ENCODE measurements around the gene AHDC1.

Gene AHDC1

DNA sequence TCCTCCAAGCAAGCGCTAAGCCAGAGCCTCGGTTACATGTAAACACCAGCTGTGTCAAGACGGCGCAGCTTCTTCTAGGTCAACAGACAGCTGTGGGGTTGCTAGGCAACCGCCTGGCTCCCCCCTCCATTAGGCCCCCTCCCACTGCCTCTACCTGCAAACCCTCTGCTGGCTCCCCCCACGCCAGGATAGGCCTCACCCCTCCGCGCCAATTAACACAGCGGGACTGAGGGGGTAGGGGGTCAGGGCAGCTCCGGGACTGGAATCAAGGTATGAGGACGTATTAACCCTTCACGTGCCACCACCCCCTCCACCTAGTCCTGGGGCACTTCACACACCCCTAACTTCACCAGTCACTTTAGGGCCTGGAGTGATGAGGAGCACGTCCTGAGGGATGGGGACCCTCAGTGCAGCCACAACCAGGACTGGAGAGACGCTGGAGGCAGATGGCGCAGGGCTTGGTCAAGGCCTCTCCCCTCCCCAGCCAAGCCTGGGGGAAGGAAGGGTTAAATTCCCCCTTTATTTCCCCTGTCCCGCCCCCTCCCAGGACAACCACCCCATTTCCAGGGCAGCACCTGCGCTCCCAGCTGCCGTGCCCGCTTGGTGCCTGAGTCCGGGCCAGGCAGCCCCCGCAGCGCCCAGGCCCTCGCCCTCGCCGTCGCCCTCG lies 76.6 kb downstream of the AHDC1 start:
- peak; percentile 95 to 98 for DNase-seq

DNA sequence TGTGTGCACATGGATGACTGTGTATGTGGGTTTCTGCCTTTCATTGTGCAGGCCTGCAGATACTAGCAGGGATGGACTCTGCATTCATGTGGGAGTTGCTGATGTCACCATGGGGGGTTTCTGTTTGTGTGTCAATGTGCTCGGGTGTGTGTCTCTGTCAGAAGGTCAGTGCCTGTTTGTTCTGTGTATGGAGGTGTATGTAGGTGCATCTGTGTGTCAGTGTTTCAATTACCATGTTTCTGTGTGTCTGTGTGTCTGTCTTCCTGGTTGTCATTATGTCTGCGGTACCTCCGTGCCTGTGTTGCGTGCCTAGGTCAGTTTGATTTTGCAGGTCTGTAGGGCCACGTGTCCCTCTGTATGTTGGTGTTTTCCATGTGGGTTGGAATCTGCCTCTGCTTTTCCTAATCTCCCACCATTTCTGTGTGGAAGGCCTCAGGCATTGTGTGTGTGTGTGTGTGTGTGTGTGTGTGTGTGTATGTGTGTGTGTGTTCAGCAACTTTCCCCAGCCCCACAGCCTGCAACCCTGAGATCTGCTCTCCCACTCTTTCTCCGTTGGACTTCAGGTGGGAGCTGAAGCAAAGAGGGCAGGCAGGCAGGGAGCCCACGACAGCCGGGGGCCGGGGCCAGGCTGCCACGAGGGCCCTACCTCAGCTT lies 77.2 kb downstream of the AHDC1 start:
- peak in 1 of 2 experiments; percentile 42 for DNase-seq

DNA sequence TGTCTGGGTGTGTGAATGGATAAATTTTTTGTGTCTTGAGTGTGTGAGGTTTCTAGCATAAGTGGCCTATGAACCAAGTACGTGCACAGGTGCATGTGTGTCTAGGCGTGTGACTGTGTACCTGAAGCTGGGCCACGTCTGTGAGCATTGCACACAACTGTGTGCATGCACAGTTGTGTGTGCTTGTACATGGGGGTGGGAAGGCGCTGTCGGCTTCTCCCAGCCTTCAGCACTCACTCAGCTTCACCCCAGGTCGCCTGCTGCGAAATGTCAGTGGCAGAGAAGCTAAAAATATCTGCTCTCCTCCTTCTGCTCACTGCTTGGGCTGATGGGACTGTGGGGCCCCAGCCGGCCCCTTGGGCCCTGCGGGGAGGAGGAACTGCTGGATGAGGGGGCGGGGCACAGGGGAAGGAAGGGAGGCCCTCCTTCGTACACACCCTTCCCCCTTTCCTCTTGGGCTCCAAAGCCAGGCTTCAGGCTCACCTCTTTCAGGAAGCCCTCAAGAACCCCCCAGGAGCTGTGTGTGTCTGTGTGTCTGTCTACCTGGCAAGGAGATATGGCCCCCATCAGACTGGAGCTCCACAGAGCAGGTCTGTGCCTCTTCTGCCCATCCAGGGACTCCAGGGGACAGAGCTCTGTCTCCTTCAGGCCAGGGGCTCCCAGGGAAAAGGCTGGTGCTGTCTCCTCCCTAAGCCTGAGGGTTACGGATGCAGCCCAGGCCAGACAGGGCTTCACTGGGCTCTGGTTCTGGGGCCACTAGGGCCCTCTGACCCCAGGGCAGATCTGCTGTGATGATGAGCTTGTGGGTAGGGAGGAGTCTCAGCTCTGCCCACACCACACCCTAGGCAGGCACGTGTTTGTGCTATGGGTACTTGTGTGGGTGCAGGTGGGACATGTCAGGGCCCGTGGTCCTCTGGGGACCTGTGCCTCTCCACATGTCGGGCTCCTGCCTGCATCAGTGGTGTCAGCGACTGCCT lies 78.4 kb downstream of the AHDC1 start:
- DNase-seq, result peak; percentile 41 to 51

DNA sequence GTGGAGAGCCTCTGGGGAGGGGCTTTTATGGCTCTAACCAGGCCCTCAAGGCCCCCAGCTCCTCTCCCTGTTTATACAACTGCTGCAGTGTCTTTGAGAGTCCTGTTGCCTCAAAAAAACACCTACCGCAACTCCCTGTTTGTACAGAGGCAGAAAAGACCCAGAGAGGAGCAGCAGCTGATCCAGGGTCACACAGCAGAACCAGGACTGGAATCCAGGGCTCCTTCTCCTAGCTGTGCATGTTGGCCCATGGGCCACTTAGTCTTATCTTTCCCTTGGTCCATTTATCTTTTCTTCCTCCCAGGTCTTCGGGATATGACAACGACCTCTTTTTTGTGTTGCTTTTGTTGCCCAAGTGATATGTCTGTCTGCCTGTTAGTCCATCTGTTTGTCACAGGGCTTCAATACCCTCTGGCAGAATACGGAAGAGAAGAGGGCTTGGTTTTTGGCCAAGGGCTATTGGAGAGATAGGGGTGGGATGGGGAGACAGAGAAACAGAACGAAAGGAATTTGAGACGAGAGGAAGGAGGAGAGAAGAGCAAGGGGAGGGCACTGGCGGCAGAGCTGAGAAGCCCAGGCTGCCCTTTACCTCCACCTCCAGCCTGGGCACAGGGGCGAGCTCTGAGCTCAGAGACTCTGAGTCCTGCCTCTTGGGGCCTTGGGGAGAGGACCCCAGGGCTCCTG lies 80.5 kb downstream of the AHDC1 start:
- DNase-seq, result no peak

DNA sequence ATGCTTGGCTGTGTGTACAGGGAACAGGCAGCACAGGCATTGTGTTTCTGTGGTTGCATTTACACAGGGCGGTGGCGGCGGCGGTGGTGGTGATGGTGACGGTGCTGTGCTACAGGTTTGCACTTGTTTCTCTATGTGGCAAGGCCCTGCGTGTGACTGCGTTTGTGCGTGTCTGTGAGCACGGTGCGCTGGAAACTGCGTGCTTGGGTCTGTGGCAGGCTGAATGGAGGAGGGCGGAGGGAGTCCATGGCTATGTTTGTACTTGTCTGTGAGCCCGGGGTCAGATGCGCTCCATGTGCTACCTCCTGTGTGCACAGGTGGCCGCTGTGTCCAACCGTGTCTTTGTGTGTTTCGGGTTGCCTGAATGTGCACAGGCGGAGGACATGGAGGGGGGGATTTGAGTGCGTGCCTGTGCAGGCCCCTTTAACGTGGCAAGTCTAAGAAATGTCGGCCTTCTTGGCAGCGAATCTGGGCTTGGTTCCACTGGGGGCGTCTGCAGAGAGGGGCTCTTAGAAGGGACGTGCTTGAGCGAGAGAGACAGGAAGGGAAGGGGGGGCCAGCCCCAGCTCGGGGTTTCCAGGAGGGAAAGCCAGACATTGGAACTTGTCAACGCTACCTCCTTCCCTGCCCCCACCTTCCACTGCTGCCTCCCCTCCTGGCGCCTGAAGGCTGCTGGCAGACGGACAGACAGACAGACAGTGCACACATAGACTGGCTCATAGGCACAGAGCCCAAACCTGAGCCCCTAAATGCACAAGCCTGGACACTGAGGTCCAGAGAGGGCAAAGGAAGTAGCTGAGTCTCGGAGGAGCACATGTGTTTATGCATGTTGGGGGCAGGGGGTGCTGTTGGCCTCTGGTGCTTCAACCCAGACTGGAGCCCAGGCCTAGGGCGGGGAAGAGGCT lies 81.3 kb downstream of the AHDC1 start:
- DNase-seq, result peak; percentile 78 to 87

DNA sequence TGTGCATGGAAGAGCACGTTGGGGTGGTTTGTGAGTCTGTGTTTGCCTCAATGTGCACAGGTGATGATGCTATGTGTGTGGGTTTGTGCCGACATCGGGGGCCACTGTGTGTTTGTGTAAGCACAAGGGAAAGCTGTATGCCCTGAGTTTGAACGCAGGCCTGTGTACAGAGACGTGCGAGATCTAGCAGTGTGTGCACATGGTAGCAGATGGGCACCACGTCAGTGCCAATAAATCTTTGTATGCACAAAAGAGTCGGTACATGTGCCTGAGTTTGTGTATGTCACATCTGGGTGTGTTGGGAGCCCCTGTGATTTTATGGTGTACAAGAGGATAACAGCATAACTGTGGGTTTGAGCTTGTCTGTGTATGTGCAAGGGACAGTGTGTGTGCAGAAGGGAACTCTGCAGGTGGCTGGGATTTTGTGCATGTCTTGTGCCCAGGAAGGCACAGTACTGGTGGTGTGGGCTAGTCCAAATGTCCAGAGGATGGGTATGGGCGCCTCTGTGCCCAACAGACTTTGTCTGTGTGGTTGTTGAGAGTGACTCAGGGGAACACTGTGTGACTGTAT lies 82.0 kb downstream of the AHDC1 start:
- DNase-seq, result peak in 1 of 2 experiments; percentile 54

DNA sequence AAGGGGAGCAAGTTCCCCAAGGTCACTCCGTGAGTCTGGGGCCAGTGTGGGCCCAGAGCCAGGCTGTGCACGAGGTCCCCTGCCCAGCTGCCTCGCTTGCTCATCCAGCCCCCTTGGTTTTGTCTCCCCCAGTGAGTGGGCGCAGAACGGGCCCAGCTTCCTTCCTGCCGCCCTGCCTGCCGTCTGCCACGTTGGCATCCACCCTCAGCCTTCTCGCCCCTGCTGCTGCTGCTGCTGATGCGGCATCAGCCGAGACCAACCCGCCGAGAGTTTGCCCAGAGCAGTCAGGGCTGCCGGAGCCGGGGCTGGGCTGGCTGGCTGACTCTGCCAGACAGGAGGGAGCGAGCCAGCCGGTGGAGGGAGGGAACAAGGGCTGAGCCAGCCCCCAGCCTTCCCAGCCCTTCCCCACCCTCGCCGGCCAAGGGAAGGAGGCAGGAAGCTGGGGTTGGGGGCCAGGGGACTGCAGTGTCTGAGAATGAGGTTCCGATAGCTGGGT lies 82.6 kb downstream of the AHDC1 start:
- DNase-seq, result no peak

DNA sequence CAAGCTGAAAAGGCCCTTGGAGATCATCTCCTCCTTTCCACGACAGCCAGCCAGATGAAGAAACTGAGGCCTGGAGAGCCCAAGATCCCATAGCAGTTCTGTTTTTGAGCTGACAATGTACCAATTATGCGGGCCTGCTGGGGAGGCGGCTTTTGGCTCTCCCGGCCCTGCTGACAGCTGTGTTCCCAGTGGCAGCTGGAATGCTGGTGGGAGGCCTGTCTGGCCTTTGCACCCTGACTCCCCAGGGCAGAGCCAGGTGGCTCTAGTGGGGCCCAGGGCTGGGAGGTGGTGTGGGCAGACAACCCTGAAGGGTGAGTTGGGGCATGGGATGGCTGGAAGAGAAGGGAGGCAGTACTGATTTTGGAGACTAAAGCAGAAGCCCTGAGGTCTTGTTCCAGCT lies 83.3 kb downstream of the AHDC1 start:
- DNase-seq, result no peak

DNA sequence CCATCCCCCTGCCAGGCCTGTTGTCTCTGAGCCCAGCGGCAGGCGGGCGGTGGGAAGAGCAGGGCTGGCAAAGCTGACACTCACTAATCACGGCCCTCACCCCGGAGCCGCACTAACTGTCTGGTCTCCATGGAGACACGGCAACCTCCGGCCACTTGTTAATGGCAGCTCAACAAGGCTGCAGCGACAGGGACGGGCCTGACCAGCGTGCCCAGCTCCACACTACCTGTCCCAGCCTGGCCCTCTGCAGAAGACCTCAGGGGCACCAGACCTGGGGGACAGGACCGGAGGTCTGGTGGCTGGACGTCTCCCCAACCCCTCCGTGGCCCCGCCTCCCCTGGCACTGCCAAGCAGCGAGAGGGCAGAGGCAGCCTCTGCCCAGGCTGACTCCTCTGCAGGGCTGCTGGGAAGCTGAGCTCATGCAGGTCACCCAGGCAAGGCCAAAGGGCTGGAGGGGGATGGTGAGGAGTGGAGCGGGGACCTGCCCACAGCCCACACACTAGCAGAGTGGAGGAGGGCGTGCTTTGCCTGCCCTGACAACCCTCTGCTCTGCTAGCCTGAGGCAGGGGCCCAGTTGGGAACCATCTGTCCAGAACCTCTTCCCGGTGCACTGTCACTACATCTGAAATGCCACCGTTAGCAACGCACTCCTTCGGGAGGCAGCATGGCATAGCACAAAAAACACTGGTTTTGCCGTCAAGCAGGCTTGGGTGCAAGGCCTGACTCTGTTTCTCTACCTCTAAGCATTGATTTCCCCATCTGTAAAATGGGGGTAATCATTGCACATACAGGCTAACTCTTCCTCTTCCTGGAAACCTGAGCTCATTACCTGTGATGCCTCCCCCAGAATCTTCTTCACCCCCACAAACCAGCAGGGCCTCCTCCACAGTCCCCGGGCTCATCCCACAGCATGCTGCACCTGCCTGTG lies 84.3 kb downstream of the AHDC1 start:
- DNase-seq, result peak; percentile 72 to 82

DNA sequence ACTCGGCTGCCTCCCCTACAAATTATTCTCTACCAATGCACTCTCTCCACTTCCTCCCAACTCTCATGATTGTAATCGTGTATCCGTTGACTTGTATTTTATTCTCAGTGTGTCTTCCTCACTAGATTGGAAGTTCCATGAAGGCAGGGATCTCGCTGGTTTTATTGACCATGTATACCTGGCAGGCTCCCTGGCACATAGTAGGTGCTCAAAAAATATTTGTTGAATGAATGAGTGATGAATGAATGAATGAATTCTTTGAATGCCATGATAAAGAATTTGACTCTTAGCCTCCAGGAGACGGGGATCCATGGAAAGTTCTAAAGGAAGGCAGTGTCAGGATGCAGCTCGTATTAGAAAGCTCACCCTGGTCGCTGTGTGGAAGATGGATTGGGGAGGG lies 85.1 kb downstream of the AHDC1 start:
- no peak for DNase-seq

DNA sequence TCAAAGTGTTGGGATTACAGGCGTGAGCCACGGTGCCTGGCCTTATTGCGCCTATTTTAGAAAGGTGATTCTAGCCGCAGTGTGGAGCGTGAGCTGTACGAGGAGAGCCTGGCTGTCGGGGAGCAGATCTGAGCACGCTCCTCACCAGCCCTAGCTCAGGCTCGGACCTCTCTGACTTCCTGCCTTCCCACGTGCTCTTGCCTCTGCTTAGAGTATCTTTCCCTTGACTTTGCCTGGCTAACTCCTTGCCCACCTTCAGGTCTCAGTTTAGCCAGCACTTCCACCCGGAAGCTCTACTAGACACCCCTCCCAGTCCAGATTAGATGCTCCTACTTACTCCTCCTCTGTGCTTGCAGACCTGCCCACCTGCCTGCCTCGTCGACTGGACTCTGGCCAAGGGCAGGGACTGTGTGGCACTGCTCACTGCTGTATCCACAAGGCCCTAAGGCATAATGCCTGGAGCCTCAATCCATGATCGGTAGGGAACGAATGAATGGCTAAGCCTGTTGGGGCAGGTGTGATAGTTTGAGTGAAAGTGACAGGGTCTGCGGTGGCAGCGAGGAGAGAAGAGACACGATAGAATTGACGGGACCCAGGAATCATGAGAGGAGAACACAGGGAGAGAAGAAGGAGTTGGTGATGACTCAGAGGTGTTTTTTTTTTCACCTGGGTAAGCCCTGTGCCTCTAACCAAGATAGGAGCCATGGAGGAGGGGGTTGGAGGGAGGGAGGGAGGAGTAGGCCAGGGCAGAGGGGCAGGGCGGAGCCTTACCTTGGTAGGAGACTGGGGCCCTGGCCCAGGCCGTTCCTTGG lies 85.8 kb downstream of the AHDC1 start:
- DNase-seq, result peak; percentile 78 to 84

DNA sequence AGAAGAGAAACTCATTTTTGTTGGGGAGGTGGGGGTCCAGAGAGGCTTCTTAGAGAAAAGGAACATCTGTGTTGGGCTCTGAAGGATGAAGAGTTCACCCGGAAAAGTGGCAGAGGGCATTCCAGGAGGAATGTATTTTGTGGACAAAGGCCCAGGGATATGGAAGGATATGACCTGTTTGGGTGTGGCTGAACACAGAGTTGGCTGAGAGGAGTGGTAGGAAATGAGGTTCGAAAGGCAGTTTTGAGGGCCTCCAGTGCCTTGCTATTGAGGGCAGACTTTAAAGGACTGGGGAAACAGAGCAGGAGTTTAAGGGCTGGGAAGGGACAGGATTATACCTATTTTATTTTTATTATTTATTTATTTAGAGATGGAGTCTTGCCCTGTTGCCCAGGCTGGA lies 86.6 kb downstream of the AHDC1 start:
- no peak for DNase-seq

DNA sequence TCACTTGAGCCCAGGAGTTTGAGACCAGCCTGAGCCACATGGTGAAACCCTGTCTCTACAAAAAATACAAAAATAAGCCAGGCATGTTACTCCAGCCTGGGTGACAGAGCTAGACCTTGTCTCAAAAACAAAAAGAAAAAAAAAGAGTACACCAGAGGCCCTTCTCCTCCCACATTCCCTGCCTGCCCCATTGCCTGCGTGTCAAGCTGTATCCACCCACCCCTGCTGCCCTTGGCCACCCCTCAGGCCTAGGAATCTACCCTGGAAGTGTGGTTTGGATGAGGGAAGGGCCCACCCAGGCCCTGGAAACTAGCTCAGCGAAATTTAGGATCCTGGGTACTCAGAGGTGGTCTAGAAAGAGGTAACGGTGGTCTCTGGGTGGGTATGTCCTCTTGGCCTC lies 88.3 kb downstream of the AHDC1 start:
- DNase-seq, result no peak

DNA sequence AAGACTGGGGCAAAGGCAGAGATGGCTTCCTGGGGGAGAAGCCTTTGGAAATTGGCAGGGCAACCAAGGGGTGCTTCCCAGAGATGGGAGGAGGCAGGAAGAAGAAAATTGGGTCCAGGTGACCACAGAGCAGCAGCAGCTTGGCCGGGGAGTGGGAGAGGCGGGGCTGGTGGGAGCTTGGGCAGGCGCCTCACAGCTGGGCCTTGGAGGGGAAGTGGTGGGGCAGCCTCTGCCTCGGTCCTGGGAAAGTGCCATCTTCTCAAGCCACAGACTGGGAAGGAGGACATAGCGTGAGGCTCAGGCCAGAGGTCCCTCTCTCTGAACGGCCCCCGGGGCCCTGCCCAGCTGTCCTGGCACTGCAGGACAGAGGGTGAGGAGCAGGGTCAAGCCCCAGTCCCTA lies 90.0 kb downstream of the AHDC1 start:
- DNase-seq, result no peak

DNA sequence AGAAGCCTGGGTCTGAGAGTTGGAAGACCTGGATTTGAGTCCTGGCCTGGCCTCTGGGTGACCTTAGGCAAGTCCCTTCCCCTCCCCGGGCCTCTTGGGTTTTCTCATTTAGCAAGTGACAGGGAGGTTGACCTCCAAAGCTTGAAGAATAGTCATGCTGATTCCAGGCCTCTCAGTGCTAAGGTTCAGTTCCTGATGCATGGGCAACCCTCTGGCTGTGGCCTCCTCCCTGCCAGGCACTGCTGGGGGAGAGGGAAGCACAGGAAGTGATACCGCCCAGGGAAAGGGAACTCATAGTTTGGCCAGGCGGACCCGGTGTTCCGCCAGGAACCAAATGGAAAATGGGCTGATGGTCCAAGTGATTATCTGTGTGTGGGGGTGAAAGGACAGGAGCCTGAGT lies 90.4 kb downstream of the AHDC1 start:
- DNase-seq, result no peak

DNA sequence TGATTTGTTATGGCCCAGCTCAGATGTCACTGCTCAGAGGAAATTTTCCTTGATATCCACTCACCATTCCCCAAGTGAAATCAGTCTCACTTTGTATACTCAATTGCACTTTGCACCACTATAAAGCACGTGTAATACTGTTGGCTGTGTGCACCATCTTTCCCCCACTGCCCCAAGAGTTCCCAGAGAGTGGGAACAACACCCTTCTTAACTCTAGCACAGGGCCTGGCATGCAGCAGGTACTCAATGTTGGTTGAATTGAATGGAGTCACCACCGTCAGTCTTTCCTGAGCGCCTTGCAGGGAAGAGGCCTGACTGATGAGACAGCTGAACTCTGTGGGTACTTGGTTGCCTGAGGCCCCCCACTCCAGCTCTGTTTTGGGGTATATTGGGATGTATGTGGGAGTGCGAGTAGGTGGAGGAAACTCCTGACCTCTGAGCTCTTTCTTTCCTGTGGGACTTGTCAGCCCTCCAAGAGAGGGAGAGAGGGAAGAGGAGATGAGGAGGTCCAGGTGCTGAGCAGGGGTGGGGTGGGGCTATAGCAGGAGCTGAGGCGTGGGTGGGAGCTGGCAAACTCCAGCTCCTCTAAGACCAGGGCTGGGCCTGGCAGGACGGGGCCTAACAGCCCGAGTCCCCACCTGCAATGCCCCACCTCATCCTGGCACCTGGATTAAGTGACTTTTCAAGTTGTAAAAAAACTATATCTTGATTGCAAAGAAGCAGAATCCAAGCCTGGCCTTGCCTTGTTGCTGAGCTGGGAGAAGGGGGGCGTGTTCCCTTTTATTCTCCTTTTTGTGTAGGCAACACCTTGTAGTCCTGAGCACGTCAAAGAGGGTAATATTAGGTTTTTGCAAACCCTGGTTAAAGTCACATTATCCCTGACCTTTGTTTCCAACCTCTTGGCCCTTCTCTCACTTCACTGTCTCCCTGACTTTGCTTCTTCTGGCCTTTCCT lies 94.5 kb downstream of the AHDC1 start:
- no peak for DNase-seq

DNA sequence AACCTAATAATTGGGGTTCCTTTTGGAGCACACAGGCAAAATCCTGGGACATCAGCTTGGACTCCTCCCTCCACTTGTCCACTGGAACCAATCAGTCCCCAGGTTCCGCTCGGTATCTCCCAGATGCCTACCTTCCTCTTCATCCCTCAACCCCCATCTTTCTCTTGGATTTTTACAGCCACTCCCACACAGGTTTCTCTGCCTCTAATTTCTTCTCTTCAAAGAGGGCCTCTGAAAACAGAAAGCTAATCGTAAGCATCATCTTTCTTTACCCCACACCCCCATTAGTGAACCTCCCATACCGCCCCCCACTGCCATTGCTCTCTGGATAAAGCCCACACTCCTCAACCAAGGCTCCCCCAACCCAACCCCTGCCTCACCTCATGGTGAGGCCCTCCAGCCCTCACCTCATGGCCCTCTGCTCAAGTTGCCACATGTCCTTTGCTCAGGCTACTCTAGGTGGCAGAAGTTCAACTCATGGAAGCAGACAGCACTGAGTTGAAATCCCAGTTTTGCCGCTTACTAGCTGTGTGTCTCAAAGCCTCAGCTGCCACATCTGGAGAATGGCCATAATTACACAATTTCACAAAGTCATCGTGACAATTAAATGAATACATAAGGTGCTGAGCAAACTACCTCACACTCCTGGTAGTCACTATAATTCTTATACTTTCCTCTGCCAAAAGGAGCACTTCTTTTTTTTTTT lies 95.8 kb downstream of the AHDC1 start:
- no peak for DNase-seq

Measured in SHP77 (cell line).